Mesothelial cell of epicardium (in vitro differentiated cells): ENCODE measurements around the gene MAK. TPM values are rescaled to one million over a fixed set of nuclear protein-coding genes. Genes with fewer than 3 reads are reported as not detected.
A peak's percentile ranks its signal among the peaks of the same experiment; 100 is the strongest.

ENCODE experiments used
- DNase-seq, 2 experiments: peaks; one replicate each; pipeline ENCODE4 v3.0.0; 2021; ENCODE audit warnings: low spot score in 2 of 2; ENCODE audit not compliant: unreplicated experiment in 2 of 2
- H3K27ac Mint-ChIP-seq: 2 replicates; pipeline ENCODE4 v1.8.0; 2021; ENCODE audit warnings: mixed read lengths
- H3K27me3 Mint-ChIP-seq: 2 replicates; pipeline ENCODE4 v1.8.0; 2021; ENCODE audit warnings: low read depth, mixed read lengths
- H3K36me3 Mint-ChIP-seq: 2 replicates; pipeline ENCODE4 v1.8.0; 2021; ENCODE audit warnings: mixed read lengths
- H3K4me1 Mint-ChIP-seq: 2 replicates; pipeline ENCODE4 v1.8.0; 2021; ENCODE audit warnings: mixed read lengths
- H3K4me3 Mint-ChIP-seq: 2 replicates; pipeline ENCODE4 v1.8.0; 2021; ENCODE audit warnings: mild to moderate bottlenecking, moderate library complexity, mixed read lengths
- H3K9me3 Mint-ChIP-seq: 2 replicates; pipeline ENCODE4 v1.8.0; 2021; ENCODE audit warnings: mixed read lengths
- total RNA-seq: library from RNA; stranded (reverse); gene quantifications from 3 replicates; pipeline ENCODE4 v1.2.1, GENCODE V29; 2021
- TF ChIP-seq, protein P1 (sequence below): fragments of 200-600 bp; sonication (generic); IDR thresholded peaks from one replicate; pipeline ENCODE4 v1.5.0; 2021; ENCODE audit warnings: antibody characterized with exemption; ENCODE audit not compliant: unreplicated experiment

The MAK gene
- total RNA-seq, 1 donor from 2014 or later, result 0.25 TPM

DNA sequence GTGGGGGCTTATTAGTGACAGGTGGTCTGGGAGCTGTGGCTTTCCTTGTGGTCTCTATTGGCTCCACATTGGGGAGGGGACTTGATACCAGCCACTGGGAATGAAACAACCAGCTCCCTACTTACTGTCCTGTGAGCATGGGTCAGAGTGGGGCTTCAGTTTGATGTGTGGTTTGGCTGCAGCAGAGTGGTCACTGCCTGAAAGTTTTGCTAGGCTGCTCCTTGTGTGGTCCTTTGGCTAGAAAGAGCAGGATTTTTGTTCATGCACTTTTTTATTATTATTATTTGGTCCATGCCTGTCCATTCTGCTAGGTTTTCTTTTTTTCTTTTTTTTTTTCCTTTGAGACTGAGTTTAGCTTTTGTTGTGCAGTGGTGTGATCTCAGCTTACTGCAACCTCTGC, 98.3 kb downstream of the MAK start:
- Mint-ChIP-seq H3K36me3 (peaks cover 5% of the 10 kb centered on the region), H3K4me3 (no peak overlapping the region), H3K27ac (no peak overlapping the region), H3K4me1 (peaks cover 3% of the 10 kb centered on the region), H3K27me3 (no peaks in the 10 kb centered on the region), H3K9me3 (no peaks in the 10 kb centered on the region)
- TF ChIP-seq, protein P1, sequence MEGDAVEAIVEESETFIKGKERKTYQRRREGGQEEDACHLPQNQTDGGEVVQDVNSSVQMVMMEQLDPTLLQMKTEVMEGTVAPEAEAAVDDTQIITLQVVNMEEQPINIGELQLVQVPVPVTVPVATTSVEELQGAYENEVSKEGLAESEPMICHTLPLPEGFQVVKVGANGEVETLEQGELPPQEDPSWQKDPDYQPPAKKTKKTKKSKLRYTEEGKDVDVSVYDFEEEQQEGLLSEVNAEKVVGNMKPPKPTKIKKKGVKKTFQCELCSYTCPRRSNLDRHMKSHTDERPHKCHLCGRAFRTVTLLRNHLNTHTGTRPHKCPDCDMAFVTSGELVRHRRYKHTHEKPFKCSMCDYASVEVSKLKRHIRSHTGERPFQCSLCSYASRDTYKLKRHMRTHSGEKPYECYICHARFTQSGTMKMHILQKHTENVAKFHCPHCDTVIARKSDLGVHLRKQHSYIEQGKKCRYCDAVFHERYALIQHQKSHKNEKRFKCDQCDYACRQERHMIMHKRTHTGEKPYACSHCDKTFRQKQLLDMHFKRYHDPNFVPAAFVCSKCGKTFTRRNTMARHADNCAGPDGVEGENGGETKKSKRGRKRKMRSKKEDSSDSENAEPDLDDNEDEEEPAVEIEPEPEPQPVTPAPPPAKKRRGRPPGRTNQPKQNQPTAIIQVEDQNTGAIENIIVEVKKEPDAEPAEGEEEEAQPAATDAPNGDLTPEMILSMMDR, result no peak
- no peak for DNase-seq

DNA sequence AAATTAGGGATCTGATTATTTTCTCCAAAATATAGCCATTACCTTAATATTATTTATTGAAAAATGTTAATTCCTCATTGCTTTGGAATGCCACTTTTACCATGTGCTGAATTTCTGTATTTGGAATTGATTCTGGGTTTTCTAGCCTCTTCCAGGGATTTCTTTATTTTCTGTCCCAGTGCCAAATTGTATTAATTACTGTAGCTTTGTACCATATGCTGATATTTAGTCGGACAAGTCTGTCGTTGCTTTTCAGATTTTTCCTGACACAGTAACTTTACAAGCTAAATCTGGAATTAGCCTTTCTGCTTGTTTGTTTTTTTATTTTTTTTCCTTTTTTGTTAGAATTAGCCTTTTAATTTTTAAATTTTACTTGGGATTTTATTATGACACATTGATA, 101.6 kb downstream of the MAK start:
- no peak overlapping the region for H3K4me3 Mint-ChIP-seq
- TF ChIP-seq, protein P1, result no peak
- H3K27me3 Mint-ChIP-seq, result no peaks in the 10 kb centered on the region
- H3K9me3 Mint-ChIP-seq, result no peaks in the 10 kb centered on the region
- no peak for DNase-seq
- no peak overlapping the region for H3K27ac Mint-ChIP-seq
- peaks cover 8% of the 10 kb centered on the region for H3K4me1 Mint-ChIP-seq
- H3K36me3 Mint-ChIP-seq, result peaks cover 22% of the 10 kb centered on the region

DNA sequence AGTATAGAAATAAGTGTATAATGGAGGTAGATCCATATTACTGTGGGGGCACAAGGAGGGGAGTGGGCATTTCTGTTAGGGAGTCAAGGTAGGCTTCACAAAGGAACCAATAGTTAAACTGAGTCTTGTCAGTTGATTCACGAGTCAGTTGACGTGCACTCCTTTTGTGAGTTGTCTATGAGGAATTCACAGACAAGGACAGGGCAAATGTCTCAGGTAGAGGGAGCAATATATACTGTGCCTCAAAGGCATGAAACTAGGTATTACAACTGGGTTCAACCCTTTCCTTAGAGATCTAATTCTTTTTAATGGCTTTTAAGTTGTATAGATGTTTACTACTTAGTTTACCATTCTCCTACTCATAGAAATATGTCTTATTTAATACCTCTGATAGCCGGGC, 104.5 kb downstream of the MAK start:
- DNase-seq, result no peak
- H3K4me1 Mint-ChIP-seq, result peaks cover 8% of the 10 kb centered on the region
- no peaks in the 10 kb centered on the region for H3K27me3 Mint-ChIP-seq
- TF ChIP-seq, protein P1, result no peak
- no peak overlapping the region for H3K4me3 Mint-ChIP-seq
- no peaks in the 10 kb centered on the region for H3K9me3 Mint-ChIP-seq
- peaks cover 25% of the 10 kb centered on the region for H3K36me3 Mint-ChIP-seq
- H3K27ac Mint-ChIP-seq, result peak overlapping the region; percentile 85

DNA sequence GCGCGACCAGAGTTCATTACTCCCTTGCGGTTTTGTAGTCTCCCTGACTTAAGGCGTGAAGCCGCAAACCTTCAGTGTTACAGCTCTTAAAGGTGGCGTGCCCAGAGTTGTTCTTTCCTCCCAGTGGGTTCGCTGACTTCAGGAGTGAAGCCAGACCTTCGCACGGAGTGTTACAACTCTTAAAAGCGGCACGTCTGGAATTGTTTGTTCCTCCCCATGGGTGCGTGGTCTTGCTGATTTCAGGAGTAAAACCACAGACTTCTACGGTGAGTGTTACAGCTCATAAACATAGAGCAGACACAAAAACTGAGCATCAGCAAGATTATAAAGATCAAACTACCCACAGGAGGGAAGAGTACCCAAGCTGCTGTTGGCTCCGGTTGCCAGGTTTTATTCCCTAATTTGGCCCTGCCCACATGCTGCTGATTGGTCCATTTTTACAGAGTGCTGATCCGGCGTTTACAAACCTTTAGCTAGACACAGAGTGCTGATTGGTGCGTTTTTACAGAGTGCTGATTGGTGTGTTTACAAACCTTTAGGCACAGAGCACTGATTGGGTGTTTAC, 105.1 kb downstream of the MAK start:
- H3K27ac Mint-ChIP-seq, result peak overlapping the region; percentile 85
- DNase-seq, result no peak

DNA sequence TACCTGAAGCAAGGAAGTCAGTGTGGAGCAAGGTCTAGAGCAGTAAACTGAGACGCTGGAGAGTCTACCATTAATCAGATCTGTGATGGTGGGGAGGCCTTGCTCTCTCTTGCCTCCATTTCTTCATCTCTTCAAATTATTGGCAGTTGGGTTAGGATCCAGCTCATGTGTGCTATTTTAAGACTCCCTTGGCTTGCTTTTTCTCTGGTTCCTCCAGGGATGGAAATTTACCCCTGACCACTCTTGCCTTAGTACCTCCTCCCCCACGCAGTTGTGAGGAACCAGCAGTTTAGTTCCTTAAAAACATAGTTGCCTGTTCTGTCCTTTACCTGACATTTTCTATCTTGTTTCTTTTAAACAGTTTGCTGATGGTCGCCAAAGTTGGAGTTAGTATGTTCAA, 108.1 kb downstream of the MAK start:
- H3K36me3 Mint-ChIP-seq, result peaks cover 41% of the 10 kb centered on the region
- TF ChIP-seq, protein P1, result no peak

More for the DNA sequence above, 105.1 kb downstream of the MAK start:
- no peaks in the 10 kb centered on the region for H3K9me3 Mint-ChIP-seq
- no peak overlapping the region for H3K4me3 Mint-ChIP-seq
- H3K4me1 Mint-ChIP-seq, result peaks cover 8% of the 10 kb centered on the region
- H3K27me3 Mint-ChIP-seq, result no peaks in the 10 kb centered on the region
- H3K36me3 Mint-ChIP-seq, result peaks cover 32% of the 10 kb centered on the region
- TF ChIP-seq, protein P1, result no peak

DNA sequence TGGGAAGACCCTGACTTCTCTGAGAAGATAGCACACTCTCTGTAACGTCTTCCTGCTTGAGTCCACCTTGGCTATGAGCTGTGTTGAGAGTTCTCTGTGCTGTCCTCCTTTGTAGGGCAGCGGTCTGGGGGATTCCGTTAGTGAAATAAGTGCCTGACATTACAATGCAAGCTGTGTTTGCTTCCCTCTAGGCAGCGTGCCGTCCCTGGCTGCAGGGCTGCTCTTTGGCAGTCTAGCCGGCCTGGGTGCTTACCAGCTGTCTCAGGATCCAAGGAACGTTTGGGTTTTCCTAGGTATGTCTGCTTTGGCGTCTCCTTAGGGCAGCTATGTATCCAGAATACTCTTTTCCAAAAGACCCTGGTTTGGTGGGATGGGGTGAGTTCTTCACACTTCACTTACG, 112.6 kb downstream of the MAK start:
- H3K27ac Mint-ChIP-seq, result peak overlapping the region; percentile 61
- peaks cover 28% of the 10 kb centered on the region for H3K4me1 Mint-ChIP-seq
- no peaks in the 10 kb centered on the region for H3K27me3 Mint-ChIP-seq
- no peak overlapping the region for H3K4me3 Mint-ChIP-seq
- H3K9me3 Mint-ChIP-seq, result no peaks in the 10 kb centered on the region
- H3K36me3 Mint-ChIP-seq, result peaks cover 24% of the 10 kb centered on the region
- TF ChIP-seq, protein P1, result no peak
- no peak for DNase-seq

More for the DNA sequence above, 108.1 kb downstream of the MAK start:
- H3K27me3 Mint-ChIP-seq, result no peaks in the 10 kb centered on the region
- peak overlapping the region; percentile 4 for H3K27ac Mint-ChIP-seq
- H3K9me3 Mint-ChIP-seq, result no peaks in the 10 kb centered on the region
- DNase-seq, result peak in 1 of 2 experiments; percentile 1
- peaks cover 9% of the 10 kb centered on the region for H3K4me1 Mint-ChIP-seq
- no peak overlapping the region for H3K4me3 Mint-ChIP-seq
